Measurements from ENCODE around the gene ST3GAL3. TPM values are rescaled to one million over a fixed set of nuclear protein-coding genes. Genes with fewer than 3 reads are reported as not detected.

Gene ST3GAL3
- total and polyA plus RNA-seq, 7 donors = 22.2 to 53.2 (median 44.5) TPM

- no peaks in the 10 kb centered on the region for H3K9me3 ChIP-seq
- H3K27ac ChIP-seq = no peak overlapping the region
- H3K4me1 ChIP-seq = peaks cover 3% of the 10 kb centered on the region
- no peaks in the 10 kb centered on the region for H3K27me3 ChIP-seq (ENCODE audit: insufficient read depth in 3 of 3, low read length in 2 of 3)
- ATAC-seq (peak in 3 of 4 donors; percentile 39 to 60 (median 41)), DNase-seq (peak; percentile 38 to 65)
- intact Hi-C loops (cut with DNase I) = no loop called here
- peaks cover 0 to 13% of the 10 kb centered on the region in 2 donors for H3K36me3 ChIP-seq (ENCODE audit: insufficient read depth in 1 of 2, low read depth in 1 of 2)
- WGBS, 3 donors = 59 to 64% (median 63%) methylated on average over 2 of the region's 2 CpGs
- no peak for TF ChIP-seq CTCF (IDR thresholded peaks at IDR 0.05)
- H3K4me3 ChIP-seq = no peak overlapping the region
Measured at GRCh38 chr1:43912607-43913006, 205.3 kb downstream of the ST3GAL3 start.

DNA sequence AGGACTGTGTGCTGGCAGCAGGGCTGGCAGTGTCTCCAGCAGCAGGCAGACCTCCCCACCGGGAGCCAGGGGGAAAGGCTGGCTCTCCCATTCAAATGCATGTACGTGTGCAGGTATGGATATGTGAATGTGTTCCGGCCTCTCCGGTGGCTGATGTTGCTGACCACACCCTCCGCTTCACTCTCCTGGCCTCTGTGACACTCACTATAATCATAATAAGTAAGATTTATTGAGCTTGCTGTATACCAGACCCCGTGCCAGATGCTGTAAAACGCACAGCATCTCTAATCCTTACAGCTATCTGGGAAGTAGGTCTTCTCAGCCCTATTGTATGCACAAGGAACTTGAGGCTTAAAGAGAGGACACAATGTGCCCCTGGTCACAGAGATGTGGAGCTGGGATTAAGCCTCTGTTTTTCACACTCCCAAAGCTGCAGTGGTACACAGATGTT is 205.7 kb downstream of the ST3GAL3 start:
- peaks cover 0 to 9% of the 10 kb centered on the region in 2 donors for H3K36me3 ChIP-seq (ENCODE audit: insufficient read depth in 1 of 2, low read depth in 1 of 2)
- no peak overlapping the region for H3K4me3 ChIP-seq
- ATAC-seq (no peak), DNase-seq (no peak)
- no peak for TF ChIP-seq CTCF (IDR thresholded peaks at IDR 0.05)
- intact Hi-C loops (cut with DNase I) = no loop called here
- H3K4me1 ChIP-seq = peaks cover 3% of the 10 kb centered on the region
- no peaks in the 10 kb centered on the region for H3K9me3 ChIP-seq
- WGBS, 3 donors = 72 to 79% (median 76%) methylated on average over 7 of the region's 7 CpGs
- no peaks in the 10 kb centered on the region for H3K27me3 ChIP-seq (ENCODE audit: insufficient read depth in 3 of 3, low read length in 2 of 3)
- no peak overlapping the region for H3K27ac ChIP-seq

DNA sequence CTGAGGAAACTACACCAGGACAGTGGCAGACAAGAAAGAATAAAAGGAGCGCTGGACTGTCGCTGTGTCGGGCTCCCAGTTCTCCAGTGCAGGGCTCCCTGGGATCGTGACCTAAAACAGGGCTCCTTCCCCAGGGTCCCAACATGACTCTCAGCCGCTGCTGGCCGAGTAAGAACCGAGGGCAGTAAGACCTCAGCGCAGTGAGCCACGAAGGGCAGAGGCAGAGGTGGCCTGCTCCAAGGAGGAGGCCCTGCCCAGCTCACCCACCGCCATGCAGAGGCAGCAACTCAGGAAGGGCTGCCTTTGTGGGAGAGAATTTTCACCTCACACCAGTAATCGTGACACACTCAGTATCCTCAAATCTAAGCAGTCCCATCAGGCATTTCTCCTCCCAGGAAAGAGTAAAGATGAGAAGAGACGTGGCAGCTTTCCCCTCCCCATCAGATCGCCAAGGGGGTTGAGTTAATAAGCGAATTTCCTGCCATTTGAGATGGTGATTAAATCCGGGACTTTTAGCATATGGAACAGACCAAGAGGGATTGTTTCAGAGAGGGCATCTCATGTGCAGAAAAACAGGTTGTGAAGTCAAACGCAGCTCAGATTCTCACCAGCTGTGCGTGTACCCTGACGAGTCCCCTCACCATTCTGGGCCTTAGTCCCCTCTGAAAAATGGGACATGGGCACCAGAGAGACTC is 206.5 kb downstream of the ST3GAL3 start:
- no peaks in the 10 kb centered on the region for H3K9me3 ChIP-seq
- TF ChIP-seq CTCF (IDR thresholded peaks at IDR 0.05) = no peak
- no peak overlapping the region for H3K4me3 ChIP-seq
- no peaks in the 10 kb centered on the region for H3K27me3 ChIP-seq (ENCODE audit: insufficient read depth in 3 of 3, low read length in 2 of 3)
- H3K27ac ChIP-seq = no peak overlapping the region
- 74 to 81% (median 77%) methylated on average over 18 of the region's 18 CpGs for WGBS, 3 donors
- H3K36me3 ChIP-seq (ENCODE audit: insufficient read depth in 1 of 2, low read depth in 1 of 2) = peaks cover 0 to 7% of the 10 kb centered on the region in 2 donors
- peaks cover 3% of the 10 kb centered on the region for H3K4me1 ChIP-seq
- DNase-seq (no peak), ATAC-seq (no peak)
- intact Hi-C loops (cut with DNase I) = no loop called here

GRCh38 chr1:43914576-43915525 is 207.5 kb downstream of the ST3GAL3 start:
- no peak overlapping the region for H3K27ac ChIP-seq
- 79 to 86% (median 82%) methylated on average over 13 of the region's 13 CpGs for WGBS, 3 donors
- ATAC-seq = peak; percentile 23 to 35 (median 32)

More at GRCh38 chr1:43914576-43915525, 207.5 kb downstream of the ST3GAL3 start:
- no peak for TF ChIP-seq CTCF (IDR thresholded peaks at IDR 0.05)
- Histone ChIP-seq H3K27me3 (ENCODE audit: insufficient read depth in 3 of 3, low read length in 2 of 3) (no peaks in the 10 kb centered on the region), H3K4me1 (peaks cover 3% of the 10 kb centered on the region), H3K9me3 (no peaks in the 10 kb centered on the region), H3K36me3 (ENCODE audit: insufficient read depth in 1 of 2, low read depth in 1 of 2) (peaks cover 0 to 9% of the 10 kb centered on the region in 2 donors), H3K4me3 (no peak overlapping the region)
- intact Hi-C loops (cut with DNase I) = no loop called here
- DNase-seq = no peak

Data from psoas muscle (tissue), 8 donors.